TTC549 (cell line): ENCODE measurements around the gene SYTL2.
"Not testable (repeated sequence)": the region's sequence is repeated elsewhere in the genome, so short reads cannot be mapped to it uniquely, and the experiment has no call there.

ENCODE experiments used
- FAIRE-seq: peaks from 2 replicates; lab custom pipeline; 2012; peaks lifted over from hg19 to GRCh38; lab: Jason Lieb, UNC

Gene SYTL2

GRCh38 chr11:85791409-85791990 is 19.4 kb downstream of the SYTL2 start:
- no peak for FAIRE-seq

DNA sequence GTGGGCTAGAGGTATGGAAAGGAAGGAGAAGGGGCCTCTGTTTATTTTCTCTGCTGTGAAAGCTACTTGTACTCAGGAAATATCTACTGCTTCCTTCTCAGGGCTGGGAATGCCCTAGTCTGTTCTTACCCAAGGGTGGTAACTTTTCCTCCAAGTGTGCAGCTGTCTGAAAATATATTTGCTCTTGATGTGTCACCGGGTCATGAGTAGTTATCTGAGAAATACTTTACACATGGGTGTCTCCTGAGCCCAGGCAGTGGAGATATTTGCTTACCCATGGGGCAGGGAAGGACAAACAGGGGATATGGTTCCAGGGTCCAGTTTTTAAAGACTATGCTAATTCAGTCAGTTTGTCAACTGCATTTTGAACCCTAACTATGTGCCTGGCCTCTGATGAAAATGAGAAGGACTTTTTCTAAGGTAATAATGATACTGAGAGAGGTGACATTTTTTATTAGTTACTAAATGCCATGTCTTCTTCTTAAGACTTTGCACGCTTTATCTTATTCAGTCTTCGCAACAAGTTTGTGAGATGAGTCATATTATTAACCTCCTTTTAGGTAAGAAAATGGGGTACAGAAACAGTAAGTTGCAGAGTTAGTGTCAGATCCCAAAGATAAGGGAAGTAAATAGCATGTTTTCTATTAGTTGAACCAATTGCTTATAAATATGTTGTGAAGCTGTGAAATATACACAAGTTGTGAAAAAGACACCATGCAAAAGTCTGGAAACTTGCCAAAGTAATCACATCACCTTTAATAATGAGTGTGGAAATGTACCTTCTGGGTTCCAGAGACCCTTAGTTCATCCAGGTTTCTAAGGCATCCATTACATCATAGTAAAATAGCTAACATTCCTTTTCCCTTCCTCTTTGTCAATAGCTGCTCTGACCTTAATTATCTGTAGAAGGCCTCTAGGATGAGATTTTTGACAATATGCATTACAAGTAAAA is 22.9 kb downstream of the SYTL2 start:
- FAIRE-seq = no peak

GRCh38 chr11:85787168-85787567 is 23.8 kb downstream of the SYTL2 start:
- no peak for FAIRE-seq

DNA sequence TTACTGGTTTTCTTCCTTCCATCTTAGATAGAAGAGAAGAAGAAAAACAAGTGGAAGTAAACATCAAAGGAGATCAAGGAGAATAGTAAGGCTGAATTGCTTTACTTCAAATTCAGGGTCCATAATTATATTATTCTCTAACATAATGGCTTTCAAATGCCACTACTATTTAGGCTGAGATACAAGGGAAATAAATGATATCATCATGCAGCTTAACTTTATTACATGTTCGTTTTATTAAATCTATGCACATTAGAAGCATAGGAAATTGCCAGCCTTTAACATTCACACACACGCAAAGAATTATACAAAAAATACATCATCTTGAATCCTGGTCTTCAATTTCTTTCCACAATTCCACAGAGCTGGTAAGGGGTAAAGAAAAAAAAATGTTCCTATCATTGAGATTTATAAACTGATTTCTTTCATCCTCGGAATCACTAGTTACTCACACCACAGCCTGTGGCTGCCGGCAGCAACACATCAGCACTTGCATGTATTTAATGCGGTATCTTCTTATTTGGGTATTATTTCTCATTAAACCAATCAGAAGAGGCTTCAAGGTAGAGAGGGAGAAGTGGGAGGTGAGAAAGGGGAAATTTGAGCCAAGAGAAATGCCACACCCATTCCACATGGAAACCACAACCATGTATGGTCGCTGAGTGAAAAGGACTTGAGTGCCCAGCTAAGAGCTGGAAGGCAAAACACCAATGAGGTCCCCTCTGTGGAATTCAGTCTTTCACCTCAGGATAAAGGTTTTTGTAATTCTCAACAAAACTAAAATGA is 26.3 kb downstream of the SYTL2 start:
- no peak for FAIRE-seq

- no peak for FAIRE-seq
Observed at GRCh38 chr11:85783758-85784157, 27.2 kb downstream of the SYTL2 start.

GRCh38 chr11:85780780-85781517 is 30.0 kb downstream of the SYTL2 start:
- FAIRE-seq = not testable (repeated sequence)

DNA sequence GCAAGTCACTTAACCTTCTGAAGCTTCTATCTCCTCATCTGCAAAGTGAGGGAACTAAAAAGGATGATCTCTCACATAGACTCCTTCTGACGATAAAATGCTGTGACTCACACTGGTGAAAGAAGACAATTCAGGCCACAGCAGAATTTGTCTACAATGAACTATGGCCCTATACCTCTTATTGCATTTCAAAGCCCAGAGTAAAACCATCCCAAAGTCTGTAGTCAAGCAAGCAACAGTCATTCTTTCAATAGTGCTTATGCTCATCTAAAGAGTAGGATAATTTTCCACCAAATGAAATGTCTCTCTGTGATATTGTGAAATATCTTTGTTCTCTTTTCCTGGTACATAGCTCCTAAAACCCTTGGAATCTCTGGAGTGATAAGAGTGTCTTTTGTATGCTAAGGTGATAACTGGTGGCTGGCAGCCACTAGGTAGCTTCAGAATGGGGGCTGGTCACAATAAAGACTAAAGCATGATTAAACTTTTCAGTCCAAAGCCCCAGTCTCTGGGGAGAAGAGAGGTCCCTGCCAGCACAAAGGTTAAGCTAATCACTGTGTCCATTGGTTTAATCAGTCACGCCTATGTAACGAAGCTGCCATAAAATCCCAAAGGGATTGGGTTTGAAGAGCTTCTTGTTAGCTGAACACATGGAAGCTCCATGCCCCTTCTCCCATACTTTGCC is 30.8 kb downstream of the SYTL2 start:
- FAIRE-seq = no peak

- FAIRE-seq = not testable (repeated sequence)
Observed at GRCh38 chr11:85777603-85777972, 33.4 kb downstream of the SYTL2 start.

- FAIRE-seq = no peak
Observed at GRCh38 chr11:85776951-85777602, 33.9 kb downstream of the SYTL2 start.

DNA sequence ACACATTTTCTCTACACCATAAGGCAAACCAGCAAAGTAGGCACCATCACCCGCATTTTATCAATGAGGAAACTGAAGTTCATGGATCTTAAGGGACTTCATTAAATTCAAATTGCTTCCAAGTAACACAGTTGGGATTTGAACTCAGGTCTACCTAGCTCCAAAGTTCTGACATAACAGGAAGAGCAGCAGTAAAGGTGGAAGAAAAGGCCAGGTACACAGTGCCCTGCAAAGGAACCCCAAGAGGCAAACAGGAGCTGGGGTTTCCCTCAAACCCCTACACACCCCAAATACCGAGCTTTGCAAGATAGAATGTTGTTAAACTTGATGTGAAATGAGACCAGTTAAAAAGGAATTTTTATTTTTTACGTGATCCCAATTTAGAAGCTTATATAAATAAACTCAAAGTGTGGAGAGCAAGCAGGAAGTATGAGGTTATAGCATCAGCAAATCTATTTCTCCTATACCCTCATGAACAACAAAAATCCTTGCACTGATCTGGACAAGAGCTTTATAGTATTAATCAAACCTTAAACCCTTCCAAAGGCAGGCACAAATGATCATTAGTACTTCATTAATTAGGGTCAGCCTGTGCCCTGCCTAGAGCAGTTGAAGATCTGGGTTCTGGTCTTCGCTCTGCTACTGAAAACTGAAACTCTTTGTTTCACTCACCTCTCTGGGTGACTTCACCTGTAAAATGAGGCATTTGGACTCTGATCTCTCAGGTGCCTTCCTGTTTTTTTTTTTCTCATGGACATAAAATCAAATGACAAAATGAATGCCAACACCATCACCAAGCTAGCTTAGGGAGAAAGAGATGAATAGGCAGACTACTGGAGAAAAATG is 36.5 kb downstream of the SYTL2 start:
- FAIRE-seq = no peak

DNA sequence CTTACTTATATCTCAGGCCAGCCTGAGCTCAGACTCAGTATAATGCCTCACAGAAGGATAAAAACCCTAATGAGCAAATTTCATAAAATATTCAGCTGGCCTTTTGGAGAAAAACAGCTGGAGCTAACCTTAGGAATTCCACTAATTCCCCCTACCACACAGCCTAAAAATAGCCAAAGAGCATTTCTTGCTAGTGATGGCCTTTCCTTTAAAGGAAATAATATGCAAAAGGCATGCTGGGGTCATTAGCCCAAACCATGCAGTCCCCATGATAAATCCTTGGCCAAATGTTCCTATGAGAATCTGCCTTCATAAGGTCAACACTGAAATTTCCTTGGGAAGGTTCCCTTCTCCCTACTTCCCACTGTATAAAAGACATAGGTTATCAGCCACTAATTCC is 38.2 kb downstream of the SYTL2 start:
- no peak for FAIRE-seq

GRCh38 chr11:85771568-85771967 is 39.4 kb downstream of the SYTL2 start:
- FAIRE-seq = no peak

GRCh38 chr11:85769771-85770170 is 41.2 kb downstream of the SYTL2 start:
- FAIRE-seq = no peak

DNA sequence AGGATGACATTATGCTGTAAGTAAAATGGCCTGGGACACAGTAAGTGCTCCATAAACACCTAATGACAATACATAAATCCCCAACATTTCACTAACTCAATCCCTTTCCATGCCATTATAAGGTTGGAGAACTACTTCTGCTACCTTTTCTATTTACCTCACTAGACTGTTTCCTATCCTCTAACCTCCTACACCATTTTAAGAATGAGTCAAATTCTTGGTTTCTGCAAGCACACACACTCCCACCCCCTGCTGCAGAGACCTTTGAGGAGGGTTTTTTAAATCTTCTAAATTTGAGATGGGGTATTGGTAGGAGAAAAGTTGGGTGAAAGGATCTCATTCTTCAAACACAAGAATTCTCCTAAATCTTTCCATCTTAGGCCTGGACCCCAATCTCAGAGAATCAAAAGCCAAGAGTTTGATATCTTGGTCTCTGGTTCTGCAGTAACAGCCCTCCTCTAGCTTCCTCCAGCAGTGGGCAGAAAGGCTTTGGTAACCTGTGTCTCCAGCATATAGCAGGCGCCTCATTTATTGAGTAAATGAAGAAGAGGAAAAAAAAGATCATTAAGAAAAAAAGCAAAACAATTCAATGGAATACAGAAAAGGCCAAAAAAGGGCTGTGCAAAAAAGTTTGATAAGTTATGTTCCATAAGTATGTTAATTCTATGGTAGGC is 42.3 kb downstream of the SYTL2 start:
- no peak for FAIRE-seq

DNA sequence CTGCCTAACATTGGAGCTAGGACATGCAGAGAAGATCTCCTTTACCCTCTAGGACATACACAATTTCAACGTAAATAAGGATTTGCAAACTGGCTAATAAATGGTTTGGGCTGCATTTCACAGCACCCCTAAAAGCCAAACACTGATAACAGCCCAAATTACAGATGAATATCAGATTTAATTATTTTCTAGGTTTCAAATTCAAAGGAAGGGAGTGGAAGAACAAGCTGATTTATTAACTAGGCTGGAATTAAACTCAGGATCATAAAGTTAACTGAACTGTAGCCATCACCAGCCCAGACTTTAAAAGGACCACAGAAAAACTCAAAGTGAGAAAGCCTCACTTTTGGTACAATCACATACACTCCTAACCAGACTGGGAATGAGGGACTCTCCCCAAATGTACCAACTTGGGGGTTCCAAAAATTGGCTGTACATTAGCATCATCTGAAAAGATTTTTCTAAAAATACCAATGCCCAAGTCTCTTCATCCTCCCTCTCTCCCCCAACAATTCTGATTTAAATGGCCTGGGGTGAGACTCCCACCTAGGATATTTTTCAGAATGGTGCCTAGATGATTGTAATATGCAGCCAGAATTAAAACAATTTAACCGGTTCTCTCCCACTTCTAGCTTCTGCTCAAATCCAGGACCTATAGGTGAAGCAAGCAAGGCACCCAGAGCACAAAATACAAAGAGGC is 43.5 kb downstream of the SYTL2 start:
- FAIRE-seq = no peak

DNA sequence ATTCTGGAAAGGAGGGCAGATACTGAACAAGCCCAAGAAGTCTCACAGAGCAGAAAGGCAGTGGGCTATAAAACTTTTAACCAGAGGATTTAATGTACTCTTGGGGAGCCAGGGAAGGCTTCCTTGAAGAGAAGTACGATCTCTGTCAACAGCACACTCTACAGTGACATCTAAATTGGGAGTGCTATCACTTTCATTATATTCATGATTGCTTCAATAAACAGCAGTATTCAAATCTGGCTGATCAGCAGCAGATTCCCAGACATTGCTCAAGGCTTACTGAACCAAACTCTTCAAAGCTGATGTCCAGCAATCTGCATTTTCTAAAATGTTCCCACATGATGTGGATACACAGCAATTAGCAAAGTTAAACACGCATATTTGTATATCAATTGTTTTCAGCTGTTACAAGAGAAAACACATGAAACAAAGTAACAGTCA is 44.2 kb downstream of the SYTL2 start:
- FAIRE-seq = no peak

DNA sequence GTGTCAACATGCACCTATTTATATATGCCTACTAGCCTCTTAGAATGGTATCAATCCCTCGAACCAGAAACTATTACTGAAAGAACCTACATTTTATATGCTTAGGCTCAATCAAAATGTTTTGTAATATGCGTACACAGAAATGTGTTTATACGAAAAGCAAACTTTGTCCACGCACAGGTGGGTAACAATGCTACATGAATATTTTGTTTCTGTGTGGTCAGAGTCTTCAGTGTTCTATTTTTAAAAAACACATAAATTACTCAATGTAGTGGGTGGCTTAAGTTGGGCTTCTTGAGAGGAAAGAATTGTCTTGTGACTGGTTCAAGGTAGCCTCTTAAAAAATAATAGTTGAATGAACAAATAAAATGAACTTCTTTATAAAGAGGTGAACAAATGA is 46.1 kb downstream of the SYTL2 start:
- FAIRE-seq = no peak

DNA sequence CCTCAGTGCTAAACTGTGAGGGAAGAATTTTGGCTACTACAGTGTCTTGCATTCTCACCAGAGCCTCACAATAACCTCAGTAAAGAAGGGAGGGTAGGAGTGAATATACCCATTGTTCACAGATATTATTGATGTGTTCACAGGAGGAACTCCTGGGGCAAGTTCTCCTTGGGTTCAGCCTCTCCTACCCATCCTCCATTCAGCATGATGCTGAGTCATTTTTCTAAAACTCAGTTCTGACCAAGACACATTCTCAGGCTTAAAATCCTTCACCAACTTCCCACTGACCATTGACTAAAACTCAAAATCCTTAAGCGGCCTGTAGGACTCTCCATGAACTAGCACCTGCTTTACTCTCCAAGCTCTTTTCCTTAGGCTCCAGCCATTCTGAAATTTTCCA is 48.7 kb downstream of the SYTL2 start:
- FAIRE-seq = no peak

- FAIRE-seq = no peak
Observed at GRCh38 chr11:85759915-85760314, 51.0 kb downstream of the SYTL2 start.
